HL-60/S4 treated with phorbol 12-myristate 13-acetate at 8.2 ng/mL for 4 days and 3 days (cell line): ENCODE measurements around the gene GLE1.
"Not testable (repeated sequence)": the region's sequence is repeated elsewhere in the genome, so short reads cannot be mapped to it uniquely, and the experiment has no call there.

Experiments
- in situ Hi-C: fragments of 300-500 bp; cut with MboI; formaldehyde crosslinking; loops from 2 replicates; pipeline ENCODE4 v1.15.0; 2022; ENCODE audit warnings: low sequenced_read_pairs

Gene GLE1

DNA sequence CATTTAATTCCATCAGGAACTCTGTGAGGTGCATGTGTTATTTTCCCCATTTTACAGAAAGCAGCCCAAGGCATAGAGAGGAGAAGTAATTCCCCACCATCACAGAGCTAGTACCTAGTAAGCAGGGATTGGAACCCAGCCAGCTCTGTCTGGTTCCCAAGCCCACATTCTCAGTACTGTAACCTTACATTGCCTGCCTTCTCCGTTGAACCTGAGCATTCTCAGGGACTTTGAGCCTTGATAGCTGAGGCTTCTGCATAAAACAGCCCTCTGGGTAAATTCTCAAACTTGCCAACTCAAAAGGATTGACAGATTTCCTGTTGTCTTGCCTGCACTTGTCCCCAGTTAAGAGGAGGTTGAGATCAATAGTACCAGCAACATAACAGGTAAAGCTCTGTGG lies 9.2 kb upstream of the GLE1 start:
- in situ Hi-C loops, result no loop called here

DNA sequence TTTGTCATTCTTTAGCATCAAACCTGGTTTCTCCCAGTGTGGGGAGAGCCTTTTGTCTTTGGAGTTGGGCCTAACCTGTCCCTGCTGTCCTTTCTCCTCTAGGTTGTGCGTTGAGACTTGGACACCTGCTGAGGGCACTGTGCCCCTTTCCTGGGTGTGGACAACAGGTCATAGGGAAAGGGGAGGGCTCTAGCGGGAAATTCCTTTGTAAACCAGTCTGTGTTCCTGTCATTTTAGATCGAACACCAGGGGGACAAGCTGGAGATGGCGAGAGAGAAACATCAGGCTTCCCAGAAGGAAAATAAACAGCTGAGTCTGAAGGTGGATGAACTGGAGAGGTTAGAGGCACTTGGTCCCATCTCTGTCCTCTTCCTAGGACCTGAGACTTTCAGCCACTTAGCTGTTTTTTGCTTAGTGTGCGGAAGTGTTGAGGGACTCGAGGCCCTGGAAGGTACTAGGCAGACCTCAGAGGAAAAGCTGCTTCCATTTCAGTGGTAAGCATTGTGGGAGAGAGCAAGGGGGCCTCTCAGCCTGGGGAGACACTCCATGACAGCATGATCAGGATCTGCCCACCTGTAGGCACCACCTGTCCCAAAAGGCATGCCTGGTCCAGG lies 8.6 kb upstream of the GLE1 start:
- in situ Hi-C loops, result no loop called here

DNA sequence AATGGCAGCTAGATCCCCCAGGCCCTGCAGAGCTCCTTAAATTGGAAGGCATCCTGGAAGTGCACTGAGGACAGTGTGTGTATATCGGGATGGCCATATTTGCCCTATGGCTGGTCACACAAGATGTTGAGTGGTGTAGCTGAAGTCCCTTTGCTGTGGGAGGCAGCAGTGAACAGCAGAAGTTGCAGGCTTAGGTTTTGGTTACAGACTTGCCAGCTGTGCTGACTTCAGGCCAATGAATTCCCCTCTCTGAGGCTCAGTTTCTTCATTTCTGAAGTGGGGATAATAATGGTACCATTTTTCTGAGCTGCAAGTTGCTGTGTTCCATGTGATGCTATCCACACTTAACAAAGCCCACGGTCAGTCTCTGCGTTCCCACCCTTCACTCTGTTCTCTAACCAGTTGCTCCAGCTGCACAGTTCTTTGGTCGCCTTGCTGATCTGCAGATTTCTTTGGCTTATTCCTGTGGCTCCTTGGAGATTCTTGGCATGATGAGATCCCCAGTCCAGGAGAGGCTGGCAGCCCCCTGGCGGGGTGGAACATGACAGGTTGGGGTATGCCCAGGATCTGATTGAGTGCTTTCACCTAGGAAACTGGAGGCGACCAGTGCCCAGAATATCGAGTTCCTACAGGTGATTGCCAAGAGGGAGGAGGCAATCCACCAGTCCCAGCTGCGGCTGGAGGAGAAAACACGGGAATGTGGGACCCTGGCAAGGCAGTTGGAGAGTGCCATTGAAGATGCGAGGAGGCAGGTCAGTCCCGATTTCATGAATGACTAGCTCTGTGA lies 6.5 kb upstream of the GLE1 start:
- in situ Hi-C loops, result no loop called here

DNA sequence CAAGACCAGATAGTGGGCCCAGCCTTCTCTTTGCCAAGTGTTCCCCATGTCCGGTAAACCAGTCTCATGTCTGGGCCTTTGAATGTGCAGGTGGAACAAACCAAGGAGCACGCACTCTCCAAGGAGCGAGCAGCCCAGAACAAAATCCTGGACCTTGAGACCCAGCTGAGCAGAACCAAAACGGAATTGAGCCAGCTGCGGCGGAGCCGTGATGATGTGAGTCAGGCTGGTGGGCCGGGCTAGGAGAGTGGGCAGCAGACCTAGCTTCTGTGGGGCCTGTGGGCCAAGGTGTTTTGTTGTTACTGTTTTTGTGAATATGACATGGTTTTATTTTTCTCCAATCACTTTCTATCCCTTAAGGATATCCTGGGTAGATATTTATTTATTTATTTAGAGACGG lies 5.6 kb upstream of the GLE1 start:
- in situ Hi-C loops, result no loop called here

DNA sequence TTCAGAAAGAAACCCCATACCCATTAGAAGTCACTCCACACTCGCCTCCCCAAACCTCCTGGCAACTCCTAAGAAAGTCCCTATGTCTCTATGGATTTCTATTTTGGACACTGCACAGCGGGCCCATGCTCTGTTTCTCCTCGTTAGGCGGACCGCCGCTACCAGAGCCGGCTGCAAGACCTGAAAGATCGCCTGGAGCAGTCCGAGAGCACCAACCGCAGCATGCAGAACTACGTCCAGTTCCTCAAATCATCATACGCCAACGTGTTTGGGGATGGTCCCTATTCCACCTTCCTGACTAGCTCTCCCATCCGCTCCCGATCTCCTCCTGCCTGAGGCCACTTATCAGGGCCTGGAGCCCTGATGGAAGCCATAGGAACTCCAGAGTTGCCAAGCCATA lies 4.6 kb upstream of the GLE1 start:
- in situ Hi-C loops, result no loop called here

DNA sequence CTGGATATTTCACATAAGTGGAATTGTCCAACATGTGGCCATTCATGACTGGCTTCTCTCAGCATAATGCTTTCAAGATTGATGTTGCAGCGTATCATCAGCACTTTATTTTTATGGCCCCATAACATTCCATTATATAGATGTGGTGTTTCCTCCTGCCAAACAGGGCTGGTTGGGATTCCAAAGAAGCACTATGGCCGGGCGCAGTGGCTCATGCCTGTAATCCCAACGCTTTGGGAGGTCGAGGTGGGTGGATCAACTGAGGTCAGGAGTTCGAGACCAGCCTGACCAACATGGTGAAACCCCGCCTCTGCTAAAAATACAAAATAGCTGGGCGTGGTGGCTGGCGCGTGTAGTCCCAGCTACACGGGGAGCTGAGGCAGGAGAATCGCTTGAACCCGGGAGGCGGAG lies 1.1 kb upstream of the GLE1 start:
- in situ Hi-C loops, result not testable (repeated sequence)

DNA sequence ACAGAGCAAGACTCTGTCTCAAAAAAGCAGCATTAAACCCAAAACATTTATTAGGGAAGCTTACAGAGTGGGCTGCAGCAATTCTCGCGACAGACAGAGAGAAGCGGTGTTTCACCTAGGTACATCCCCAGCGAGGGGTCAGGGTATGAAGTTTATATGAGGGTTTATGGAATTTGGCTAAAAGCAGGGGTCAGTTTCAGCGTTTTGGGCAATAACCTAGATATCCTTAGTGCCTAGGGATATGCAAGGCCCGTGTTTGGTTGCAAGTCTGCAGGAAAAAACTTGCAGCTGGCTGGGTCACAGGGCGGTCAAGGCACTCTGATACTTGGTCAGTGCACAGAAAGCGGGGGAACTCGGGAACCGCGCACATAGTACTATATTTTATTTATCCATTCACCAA lies 649 bp upstream of the GLE1 start:
- in situ Hi-C loops, result no loop called here

DNA sequence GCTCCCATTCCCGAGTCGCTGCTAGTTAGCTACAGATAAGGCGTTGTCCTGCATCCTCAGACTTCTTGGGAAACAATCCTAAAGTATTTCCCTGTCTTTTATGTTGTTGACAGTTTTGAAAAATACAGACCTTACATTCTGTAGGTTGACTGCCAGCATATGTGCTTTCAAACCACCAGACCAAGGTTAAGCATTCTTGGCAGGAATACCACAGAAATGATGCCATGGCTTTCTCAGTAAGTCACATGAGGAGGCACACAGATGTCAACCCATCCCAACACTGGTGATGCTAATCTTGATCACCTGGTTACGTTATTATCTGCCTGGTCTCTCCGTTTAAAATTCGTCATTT lies 871 bp downstream of the GLE1 start:
- in situ Hi-C loops, result no loop called here

DNA sequence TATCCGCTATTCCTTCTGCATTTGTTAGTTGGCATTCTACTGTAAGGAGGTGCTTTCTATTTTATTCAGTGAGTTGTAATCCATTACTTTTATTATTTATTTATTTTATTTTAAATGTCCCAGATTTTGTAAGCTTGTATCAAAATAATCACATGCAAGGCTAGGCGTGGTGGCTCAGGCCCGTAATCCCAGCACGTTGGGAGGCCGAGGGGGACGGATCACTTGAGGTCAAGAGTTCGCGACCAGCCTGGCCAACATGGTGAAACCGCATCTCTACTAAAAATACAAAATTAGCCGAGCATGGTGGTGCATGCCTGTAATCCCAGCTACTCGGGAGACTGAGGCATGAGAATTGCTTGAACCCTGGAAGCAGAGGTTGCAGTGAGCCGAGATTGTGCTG lies 1.4 kb downstream of the GLE1 start:
- in situ Hi-C loops, result not testable (repeated sequence)

DNA sequence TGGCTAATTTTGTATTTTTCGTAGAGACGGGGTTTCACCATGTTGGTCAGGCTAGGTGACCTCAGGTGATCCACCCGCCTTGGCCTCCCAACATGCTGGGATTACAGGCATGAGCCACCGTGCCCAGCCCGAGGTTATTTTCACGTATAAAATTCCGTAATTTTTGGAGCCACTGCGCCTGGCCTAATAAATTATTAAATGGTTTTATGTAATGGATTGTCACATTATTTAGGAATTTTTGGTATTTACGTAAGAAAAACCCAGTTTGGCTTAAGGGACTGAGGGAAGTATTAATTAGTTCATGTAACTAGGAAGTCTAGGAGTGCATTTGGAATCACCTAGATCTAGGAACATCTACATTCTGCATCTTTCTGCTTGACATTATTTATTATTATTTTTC lies 8.3 kb downstream of the GLE1 start:
- in situ Hi-C loops, result no loop called here

DNA sequence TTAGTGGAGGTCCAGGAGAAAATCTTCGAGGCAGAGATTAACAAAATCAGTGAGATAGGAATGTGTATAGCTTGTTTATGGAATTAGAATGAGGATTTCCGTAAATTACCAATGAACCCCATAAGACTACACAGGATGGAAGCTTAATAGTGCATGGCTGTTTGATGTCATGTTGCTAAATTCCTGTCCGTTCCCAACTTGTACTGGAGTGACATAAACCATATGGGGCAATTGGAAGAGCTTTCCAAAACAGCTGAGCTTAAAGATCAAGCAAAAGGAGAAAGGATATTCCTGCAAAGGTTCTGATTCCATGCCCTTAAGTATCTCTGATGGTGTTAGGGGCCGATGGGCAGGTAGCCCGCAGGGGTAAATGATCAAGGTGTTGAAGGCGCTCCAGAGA lies 17.4 kb downstream of the GLE1 start:
- in situ Hi-C loops, result no loop called here

DNA sequence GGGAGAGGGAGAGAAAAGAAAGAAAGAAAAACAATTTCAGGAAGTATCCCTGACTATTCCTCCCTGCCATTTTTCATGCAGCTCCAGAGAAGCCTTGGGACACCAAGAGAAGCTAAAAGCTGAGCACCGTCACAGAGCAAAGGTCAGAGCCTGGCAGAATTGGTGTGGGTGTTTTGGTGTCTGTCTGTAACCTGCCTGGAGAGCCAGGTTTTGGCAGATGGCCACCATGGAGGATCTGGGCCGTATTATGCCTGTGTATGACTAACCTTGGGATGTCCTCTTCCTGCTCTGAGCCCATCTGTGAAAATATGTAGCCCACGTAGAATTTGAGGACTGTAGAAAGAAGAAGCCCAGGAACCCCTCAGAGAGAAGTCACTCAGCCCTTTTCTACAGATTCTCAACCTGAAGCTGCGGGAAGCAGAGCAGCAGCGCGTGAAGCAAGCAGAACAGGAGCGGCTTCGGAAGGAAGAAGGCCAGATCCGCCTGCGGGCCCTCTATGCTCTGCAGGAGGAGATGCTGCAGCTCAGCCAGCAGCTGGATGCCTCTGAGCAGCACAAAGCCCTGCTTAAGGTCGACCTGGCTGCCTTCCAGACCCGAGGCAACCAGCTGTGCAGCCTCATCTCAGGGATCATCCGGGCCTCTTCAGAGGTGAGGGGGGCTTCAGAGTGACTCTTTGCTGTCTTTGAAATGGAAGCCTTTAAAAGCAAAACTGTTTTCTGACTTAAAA lies 18.8 kb downstream of the GLE1 start:
- in situ Hi-C loops, result no loop called here

DNA sequence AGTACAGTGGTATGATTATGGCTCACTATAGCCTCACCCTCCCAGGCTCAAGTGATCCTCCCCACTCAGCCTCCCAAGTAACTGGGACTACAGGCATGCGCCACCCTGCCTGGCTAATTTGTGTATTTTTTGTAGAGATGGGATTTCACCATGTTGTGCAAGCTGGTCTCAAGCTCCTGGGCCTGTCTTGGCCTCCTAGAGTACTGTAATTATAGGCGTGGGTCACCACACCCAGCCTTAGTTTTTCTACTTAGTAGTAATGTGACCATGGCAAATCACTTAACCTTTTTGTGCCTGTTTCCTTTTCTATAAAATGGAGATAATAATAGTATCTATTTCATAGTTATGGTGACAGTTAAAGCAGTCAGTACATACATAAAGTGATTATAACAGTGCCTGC lies 22.2 kb downstream of the GLE1 start:
- in situ Hi-C loops, result no loop called here

DNA sequence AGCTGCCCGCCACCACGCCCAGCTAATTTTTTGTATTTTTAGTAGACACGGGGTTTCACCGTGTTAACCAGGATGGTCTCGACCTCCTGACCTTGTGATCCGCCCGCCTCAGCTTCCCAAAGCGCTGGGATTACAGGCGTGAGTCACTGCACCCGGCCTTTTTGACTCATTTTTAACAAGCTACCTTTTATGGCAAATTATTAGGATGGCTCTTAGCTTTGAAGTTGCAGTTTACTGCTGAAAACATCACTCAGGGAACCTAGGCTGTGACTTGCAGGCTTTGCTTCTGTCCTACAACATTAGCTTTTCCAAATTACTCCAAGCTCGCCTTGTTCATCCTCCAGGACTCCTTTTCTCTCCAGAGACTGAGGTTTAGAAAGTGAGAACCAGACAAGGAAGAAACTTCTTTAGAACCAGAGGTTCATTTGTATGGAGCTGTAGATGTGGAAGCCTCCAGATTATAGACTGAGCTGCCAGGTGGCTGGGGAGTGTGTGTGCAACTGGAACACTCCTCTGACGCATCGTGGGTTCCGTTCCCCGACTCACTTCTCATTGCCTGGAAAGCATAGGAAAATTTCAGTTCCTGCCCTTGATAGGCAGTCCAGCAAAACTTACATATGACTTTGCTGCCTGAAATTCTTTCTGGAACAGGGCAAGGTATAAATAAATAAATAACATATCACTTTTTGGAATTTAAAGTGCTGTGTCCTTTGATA lies 24.1 kb downstream of the GLE1 start:
- in situ Hi-C loops, result no loop called here

DNA sequence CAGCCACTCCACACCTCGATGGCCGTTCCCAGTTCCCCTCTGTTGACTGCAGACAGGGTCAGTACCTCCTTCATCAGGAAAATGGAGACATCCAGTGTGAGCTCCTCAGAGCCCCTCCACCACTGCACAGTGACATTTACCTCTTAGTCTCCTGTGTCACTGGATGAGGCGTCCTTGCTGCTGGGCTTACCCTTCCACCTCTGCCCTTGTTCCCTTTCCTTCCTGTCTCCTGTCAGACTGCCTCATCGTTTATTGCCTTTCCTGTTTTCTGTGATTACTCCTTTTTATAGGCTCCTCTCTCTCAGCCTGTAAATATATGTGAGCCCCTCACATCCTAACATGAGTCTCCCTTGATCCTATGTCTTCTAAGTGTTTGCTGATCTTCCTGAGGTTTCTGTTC lies 24.7 kb downstream of the GLE1 start:
- in situ Hi-C loops, result no loop called here

DNA sequence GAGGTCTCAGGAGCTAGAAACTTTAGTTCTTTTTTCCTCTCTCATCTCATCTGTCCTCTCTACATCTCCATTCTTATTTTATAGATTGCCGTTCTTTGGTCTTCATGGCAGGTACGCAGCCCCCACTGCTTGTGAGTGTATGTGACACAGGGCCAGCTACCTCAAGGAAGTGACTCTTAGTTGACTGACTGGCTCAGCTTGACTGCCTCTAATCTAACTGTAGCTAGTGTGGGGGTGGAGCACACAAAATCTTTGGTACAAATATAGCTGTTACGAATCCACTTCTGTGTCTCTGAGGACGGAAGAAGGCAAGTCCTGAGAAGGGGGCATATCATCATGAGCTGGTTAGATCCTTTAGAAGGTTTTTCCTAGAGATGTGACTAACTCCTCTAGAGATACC lies 28.1 kb downstream of the GLE1 start:
- in situ Hi-C loops, result no loop called here

DNA sequence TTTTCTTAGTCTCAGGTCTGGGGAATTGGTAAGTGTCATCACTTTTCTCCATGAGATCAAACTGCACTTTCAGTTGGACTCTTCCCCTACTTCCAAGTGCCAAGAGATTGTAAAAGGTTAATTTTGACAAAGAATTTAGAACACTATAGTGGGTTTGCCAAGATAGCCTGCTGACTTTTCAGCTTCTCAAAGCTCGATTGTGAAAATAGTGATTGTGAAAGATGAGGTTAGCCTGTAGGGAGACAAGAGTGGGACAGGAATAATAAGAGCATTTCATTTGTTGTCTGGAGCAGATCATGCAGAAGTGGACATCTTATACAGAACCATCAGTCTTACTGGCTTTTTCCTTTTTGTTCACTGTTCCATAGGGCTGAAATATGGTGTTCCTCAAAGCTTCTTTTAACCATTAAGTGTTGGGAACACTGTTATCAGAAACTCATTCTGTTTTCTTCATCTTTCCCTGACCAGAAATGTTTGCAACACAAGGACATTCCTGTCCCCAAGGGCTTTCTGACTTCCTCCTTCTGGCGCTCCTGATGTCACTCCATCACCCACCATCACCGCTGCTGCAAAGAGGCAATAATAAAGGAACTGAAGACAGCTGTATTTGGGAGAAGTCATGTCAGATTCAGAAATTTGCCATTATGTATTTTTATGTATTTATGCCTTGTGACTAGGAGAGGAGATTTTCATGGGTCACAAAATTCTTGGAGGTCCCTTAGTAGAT lies 36.3 kb downstream of the GLE1 start:
- in situ Hi-C loops, result no loop called here

DNA sequence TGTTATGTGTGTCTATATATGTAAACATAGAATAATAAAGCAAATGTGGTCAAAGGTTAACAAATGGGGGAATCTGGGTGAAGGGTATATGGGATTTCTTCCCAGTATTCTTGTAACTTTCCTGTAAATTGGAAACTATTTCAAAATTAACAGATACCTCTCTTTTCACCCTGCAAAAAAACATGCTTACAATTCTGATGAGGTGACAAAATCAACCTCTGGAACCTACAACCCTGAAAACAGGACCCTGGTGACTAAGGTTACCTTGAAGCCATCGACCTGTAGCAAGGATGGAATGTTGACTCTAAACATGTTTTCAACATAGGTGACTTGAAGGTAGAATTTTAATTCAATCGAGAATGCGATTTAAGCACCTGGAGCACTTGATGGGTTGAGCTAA lies 42.0 kb downstream of the GLE1 start:
- in situ Hi-C loops, result no loop called here

DNA sequence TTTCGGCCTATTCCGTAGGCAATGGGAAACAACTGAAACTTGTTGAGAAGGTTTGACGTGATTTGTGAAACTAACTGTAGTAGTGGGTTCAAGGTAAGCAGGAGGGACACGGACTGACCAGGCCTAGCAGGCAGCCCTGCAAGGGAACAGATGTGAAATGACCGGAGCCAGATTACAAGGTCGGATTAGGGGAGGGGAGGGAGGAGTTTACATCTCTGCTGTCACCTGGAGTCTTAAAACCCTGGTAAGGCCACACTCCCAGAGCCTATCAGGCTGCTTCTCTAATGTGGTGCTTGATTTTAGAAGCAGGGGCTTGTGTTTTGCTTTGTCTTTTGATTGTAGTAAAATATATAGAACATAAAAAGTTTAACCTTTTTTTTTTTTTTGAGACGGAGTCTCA lies 44.4 kb downstream of the GLE1 start:
- in situ Hi-C loops, result no loop called here

DNA sequence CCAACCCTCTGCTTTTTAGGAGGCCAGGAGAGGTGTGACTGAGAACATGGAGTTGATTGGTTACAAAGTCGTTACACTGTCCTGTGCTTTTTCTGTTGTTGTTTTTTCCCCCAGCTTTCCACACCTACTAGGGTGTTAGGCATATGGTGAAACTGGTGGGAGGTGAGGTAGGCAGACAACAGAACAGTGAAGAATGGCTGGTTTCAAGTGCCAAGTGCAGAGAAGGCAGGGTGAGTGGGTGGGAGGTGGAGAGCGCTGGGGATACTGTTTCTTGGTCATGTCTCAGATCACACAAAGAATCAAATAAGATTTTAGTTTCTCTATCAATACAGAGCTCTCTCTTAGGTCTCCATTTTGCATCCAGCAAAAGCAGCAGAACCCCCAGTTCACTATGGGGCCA lies 45.7 kb downstream of the GLE1 start:
- in situ Hi-C loops, result no loop called here
